ENCODE measurements around the gene PPAN.

The PPAN gene

GRCh38 chr19:10141973-10142372 is 35.8 kb downstream of the PPAN start:
- DNase-seq: no peak

GRCh38 chr19:10142701-10143375 is 36.7 kb downstream of the PPAN start:
- DNase-seq: no peak

GRCh38 chr19:10143681-10144080 is 37.5 kb downstream of the PPAN start:
- no peak for DNase-seq

- DNase-seq: no peak
These were observed 38.2 kb downstream of the PPAN start for GRCh38 chr19:10144361-10144760.

GRCh38 chr19:10145031-10145430 is 38.9 kb downstream of the PPAN start:
- no peak for DNase-seq

- no peak for DNase-seq
These were observed 40.0 kb downstream of the PPAN start for GRCh38 chr19:10146142-10146541.

GRCh38 chr19:10149427-10149826 is 43.3 kb downstream of the PPAN start:
- no peak for DNase-seq

- no peak for DNase-seq
These were observed 45.4 kb downstream of the PPAN start for GRCh38 chr19:10151521-10151920.

GRCh38 chr19:10152100-10152499 is 45.9 kb downstream of the PPAN start:
- DNase-seq: no peak

- DNase-seq: no peak
These were observed 49.7 kb downstream of the PPAN start for GRCh38 chr19:10155839-10156238.

GRCh38 chr19:10158071-10158470 is 51.9 kb downstream of the PPAN start:
- no peak for DNase-seq

- DNase-seq: no peak
These were observed 52.3 kb downstream of the PPAN start for GRCh38 chr19:10158485-10158884.

- no peak for DNase-seq
These were observed 53.4 kb downstream of the PPAN start for GRCh38 chr19:10159610-10160009.
